GM12878 (cell line): ENCODE measurements around the gene C1QB.

Experiments
- CHD4 ChIP-seq: fragments of 200-600 bp; sonication (generic); IDR thresholded peaks from 2 replicates; pipeline ENCODE4 v1.6.1; 2016; ENCODE audit warnings: mild to moderate bottlenecking
- CTCF ChIP-seq, 3 experiments: IDR thresholded peaks in 2 of 3; conservative IDR thresholded peaks in 1 of 3; 2 replicates each; pipeline ENCODE4 v1.5.1; 2011; ENCODE audit warnings: low read depth in 3 of 3, low read length in 3 of 3, mild to moderate bottlenecking in 3 of 3, control low read depth in 2 of 3, moderate library complexity in 2 of 3, inconsistent platforms in 1 of 3, mixed read lengths in 1 of 3; ENCODE audit not compliant: control insufficient read depth in 2 of 3, insufficient read depth in 1 of 3; ENCODE audit errors: extremely low read depth in 1 of 3
- EP300 ChIP-seq, 2 experiments: fragments of 150-350 bp in 1 of 2; IDR thresholded peaks; 2 replicates each; pipeline ENCODE4 v1.6.1; 2011 to 2012; ENCODE audit warnings: low read depth in 2 of 2, low read length in 2 of 2, borderline replicate concordance in 1 of 2, improper control_type of control experiment in 1 of 2, inconsistent platforms in 1 of 2; ENCODE audit not compliant: control insufficient read depth in 1 of 2
- HCFC1 ChIP-seq: fragments of 150-350 bp; IDR thresholded peaks from 2 replicates; pipeline ENCODE4 v1.6.1; 2014; ENCODE audit warnings: low read length
- NR2C1 ChIP-seq: fragments of 450-650 bp; IDR thresholded peaks from 2 replicates; pipeline ENCODE4 v1.6.1; 2017; ENCODE audit warnings: antibody characterized with exemption, mild to moderate bottlenecking, moderate library complexity
- RAD21 ChIP-seq: IDR thresholded peaks from 2 replicates; pipeline ENCODE4 v1.6.1; 2011; ENCODE audit warnings: mild to moderate bottlenecking, low read depth, low read length, moderate library complexity; ENCODE audit not compliant: insufficient read depth
- RFX5 ChIP-seq: IDR thresholded peaks from 2 replicates; pipeline ENCODE4 v1.6.1; 2011; ENCODE audit warnings: low read depth, low read length, improper control_type of control experiment
- SIN3A ChIP-seq: IDR thresholded peaks from 2 replicates; pipeline ENCODE4 v1.6.1; 2012; ENCODE audit warnings: low read depth, low read length, improper control_type of control experiment
- TAF1 ChIP-seq: IDR thresholded peaks from 2 replicates; pipeline ENCODE4 v1.6.1; 2011; ENCODE audit warnings: mild to moderate bottlenecking, low read depth, low read length, borderline replicate concordance
- USF2 ChIP-seq: IDR thresholded peaks from 2 replicates; pipeline ENCODE4 v1.6.1; 2011; ENCODE audit warnings: low read depth, low read length, improper control_type of control experiment, borderline replicate concordance
- YY1 ChIP-seq: IDR thresholded peaks from 2 replicates; pipeline ENCODE4 v1.6.1; 2011; ENCODE audit warnings: low read depth, mild to moderate bottlenecking, low read length
- ZNF274 ChIP-seq: IDR thresholded peaks from one replicate; pipeline ENCODE4 v1.8.0; 2011; ENCODE audit not compliant: insufficient read length, insufficient read depth
- TF ChIP-seq, protein P1 (sequence below): fragments of 450-650 bp; IDR thresholded peaks from 2 replicates; pipeline ENCODE4 v1.6.1; 2014; ENCODE audit warnings: mild to moderate bottlenecking

- TF ChIP-seq YY1 (no peak), TAF1 (no peak), SIN3A (no peak), CTCF (IDR thresholded peaks at IDR 0.05 in 2 of 3, conservative IDR thresholded peaks at IDR 0.05 in 1 of 3; ENCODE audit: control insufficient read depth in 2 of 3, extremely low read depth in 1 of 3, insufficient read depth in 1 of 3, low read depth in 3 of 3, low read length in 3 of 3) (no peak), NR2C1 (no peak), RAD21 (no peak), USF2 (no peak), HCFC1 (no peak), EP300 (IDR thresholded peaks at IDR 0.05; ENCODE audit: borderline replicate concordance in 1 of 2, control insufficient read depth in 1 of 2, low read depth in 2 of 2, low read length in 2 of 2) (no peak), CHD4 (no peak), RFX5 (no peak), ZNF274 (no peak)
- TF ChIP-seq, protein P1, sequence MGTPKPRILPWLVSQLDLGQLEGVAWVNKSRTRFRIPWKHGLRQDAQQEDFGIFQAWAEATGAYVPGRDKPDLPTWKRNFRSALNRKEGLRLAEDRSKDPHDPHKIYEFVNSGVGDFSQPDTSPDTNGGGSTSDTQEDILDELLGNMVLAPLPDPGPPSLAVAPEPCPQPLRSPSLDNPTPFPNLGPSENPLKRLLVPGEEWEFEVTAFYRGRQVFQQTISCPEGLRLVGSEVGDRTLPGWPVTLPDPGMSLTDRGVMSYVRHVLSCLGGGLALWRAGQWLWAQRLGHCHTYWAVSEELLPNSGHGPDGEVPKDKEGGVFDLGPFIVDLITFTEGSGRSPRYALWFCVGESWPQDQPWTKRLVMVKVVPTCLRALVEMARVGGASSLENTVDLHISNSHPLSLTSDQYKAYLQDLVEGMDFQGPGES = no peak
These were observed 9.7 kb upstream of the C1QB start, which contains the start of gene C1QC for GRCh38 chr1:22643381-22643780.
